NCI-H128 (cell line): ENCODE results near the gene ISY1.
"Not testable (repeated sequence)": the region's sequence is repeated elsewhere in the genome, so short reads cannot be mapped to it uniquely, and the experiment has no call there.

ENCODE experiments used
- DNase-seq: peaks from one replicate; lab custom pipeline; 2025; ENCODE audit not compliant: unreplicated experiment; lab: John Stamatoyannopoulos, UW

ISY1 gene

DNA sequence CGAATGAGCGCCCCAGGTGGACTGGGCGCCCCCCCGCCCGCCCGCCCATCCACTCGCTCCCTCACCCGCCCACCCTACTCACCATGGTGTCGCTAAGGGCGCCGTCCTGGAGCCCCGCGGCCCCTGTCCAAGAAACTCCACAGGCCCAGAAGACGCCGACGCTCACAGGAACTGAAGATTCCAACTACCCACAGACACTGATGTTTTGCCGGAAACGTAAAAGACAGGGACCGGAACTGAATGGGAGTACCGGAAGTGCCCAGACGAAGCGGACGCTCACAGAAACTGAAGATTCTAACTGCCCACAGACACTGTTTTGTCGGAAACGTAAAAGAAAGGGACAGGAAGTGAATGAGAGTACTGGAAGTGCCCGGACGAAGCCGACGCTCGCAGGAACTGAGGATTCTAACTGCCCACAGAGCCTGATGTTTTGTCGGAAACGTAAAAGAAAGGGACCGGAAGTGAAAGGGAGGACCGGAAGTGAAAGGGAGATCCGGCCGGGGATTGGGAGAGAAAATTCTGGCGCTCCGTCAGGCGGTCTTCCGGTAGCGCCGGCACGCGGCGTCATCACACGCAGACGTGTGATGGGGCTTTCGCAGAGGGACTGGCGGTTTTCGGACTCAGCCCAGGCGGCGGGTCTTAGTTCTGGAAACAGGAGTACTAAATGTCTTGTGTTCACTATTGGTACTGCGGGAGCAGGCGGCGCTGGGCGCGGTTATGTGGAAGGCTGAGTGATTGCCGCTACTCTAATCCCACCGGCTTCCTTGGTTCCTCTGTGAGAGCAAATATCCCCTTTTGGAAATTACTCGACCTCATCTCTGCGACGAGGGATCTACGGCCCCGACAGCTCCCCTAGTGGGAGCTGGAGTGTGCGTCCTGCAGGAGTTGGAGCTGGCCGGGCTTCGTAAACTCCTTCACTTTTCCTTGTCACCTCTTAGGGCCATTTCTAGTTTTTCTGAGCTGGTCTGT is at the start of gene ISY1:
Gene ISY1, minus strand, starts transcription at position 173 of the 969 bp plus-strand sequence. Its CDS starts 88 bp downstream, at position 85.
- DNase-seq = peak; percentile 94

DNA sequence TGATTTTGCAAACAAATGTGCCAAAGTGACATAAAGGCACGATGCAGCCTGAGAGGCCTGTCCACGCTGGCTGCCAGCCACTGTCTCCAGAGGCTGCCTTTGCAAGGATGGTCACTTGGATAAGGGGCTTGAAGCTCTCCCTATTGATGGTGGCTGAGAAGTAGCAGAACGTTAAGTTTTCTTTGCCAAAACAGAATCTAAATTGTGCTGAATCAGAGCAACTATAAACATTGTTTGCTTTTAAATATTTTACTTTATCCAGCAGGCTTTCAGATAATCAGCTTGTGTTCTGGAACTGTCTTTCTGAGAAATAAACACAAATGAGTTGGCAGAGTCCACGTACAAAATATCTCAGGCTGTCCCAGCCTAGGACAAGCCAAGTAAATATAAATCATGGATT is 46.6 kb upstream of the ISY1 start:
- DNase-seq = no peak

DNA sequence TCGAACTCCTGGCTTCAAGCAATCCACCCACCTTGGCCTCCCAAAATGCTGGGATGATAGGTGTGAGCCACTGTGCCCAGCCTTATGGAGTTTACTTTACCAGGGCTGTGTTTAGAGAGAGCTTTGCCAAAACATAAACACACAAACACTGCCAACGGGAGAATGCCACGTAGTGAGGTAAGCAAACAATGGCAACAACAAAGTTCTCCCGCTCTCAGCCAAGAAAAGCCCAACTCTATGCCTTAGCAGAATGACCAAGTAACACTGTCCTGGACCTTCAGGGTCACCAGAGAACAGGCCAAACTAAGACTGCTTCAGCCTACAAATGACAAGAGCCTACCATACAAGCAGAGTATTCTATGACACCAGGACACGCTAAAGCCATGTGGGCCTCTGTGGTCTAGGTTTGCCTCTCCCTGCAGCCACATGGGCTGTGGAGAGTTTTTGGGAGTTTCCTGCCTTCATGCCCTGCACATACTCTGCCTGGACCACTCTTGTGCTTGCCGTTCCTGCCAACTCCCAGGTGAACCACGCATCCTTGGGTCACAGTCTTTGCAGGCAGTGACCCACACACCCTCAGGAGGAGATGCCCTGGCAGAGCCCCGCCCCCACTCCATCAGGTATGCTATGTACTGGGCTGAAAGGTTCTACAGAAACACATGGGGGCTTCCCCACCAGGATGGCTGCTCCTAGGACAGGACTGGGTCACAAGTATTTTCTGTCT is 44.4 kb upstream of the ISY1 start:
- DNase-seq = no peak

DNA sequence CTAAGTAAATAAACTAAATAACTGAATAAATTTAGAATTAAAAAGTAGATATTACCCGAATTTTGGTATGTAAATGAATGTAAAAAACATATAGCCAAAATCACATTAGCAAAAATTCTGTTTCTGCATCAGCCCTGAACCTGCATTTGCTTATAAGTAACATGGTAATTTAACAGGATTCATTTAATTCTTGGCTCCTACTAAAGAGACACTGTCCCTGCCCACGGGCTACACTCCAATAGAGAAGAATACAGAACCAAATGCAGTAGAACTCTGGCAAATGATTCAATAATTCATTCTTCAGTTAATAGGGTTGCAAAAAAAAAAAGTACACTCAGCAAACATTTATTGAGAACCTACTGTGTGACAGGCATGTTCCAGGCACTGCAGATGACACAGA is 43.6 kb upstream of the ISY1 start:
- no peak for DNase-seq

- no peak for DNase-seq
Observed at GRCh38 chr3:129199366-129199765, 38.5 kb upstream of the ISY1 start.

DNA sequence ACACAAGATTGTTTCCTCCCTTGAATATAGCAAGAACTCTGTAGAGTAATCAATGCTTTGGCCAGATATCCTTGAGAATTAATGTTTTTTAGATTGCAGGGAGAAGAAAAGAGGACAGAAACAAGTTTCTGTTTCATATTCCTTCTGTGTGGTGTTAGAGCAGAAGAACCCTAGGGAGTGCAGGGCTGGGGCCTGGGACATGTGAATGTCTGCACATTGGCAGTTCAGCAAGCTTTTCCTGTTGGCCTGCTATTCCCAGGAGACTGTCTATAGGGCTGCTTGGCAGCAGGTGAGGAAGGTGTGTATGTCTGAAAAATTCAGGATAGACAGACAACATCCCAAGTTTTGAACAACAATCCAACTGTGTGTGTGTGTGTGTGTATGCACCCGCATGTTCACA is 36.5 kb upstream of the ISY1 start:
- DNase-seq = no peak

GRCh38 chr3:129196601-129197000 is 35.7 kb upstream of the ISY1 start:
- DNase-seq = no peak

DNA sequence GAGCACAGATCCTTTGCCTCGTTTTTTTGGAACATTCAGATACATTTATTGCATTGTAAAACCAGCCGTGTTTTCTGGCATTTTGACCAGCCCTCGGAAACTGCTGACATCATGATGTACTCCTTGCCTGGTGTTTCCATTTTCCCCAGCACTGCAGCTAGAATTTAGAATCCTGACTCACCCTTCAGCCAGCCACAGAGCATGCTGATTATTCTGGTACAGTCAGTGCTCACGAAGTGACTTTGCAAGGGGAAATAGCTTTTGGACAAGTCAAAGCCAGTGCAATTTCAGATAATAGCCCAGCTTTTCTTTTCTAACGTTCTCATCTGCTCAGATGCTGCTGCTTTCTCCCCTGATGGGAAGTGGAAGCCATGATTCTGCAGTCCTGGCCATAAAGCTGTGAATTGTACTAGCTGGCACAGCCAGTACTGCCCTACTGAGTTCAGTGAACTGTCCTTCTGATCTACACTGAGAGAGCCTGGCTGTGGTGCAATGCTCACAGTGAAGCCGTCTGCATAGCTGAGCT is 34.9 kb upstream of the ISY1 start:
- no peak for DNase-seq

GRCh38 chr3:129189793-129190192 is 28.9 kb upstream of the ISY1 start:
- DNase-seq = not testable (repeated sequence)

- no peak for DNase-seq
Observed at GRCh38 chr3:129187857-129188256, 27.0 kb upstream of the ISY1 start.

DNA sequence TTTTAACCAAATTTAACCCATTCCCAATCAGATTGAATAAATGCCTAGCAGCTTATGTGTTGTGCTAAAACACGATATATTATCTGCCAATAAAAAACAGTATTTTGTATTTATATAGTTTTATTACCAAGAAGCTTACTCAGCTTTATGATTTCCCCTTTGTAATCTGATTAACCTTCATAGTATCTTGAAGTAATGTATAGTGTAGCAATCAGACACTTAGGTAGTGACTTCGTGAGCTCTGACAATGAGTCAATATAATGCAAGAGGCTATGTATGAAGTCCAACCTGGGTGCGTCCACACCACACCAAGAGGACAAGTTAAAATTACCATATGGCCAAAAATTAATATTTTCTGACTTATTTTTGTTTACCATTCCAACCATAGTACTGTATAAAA is 24.9 kb upstream of the ISY1 start:
- DNase-seq = no peak

- not testable (repeated sequence) for DNase-seq
Observed at GRCh38 chr3:129184784-129185542, 24.1 kb upstream of the ISY1 start.

- no peak for DNase-seq
Observed at GRCh38 chr3:129184396-129184657, 23.5 kb upstream of the ISY1 start.

DNA sequence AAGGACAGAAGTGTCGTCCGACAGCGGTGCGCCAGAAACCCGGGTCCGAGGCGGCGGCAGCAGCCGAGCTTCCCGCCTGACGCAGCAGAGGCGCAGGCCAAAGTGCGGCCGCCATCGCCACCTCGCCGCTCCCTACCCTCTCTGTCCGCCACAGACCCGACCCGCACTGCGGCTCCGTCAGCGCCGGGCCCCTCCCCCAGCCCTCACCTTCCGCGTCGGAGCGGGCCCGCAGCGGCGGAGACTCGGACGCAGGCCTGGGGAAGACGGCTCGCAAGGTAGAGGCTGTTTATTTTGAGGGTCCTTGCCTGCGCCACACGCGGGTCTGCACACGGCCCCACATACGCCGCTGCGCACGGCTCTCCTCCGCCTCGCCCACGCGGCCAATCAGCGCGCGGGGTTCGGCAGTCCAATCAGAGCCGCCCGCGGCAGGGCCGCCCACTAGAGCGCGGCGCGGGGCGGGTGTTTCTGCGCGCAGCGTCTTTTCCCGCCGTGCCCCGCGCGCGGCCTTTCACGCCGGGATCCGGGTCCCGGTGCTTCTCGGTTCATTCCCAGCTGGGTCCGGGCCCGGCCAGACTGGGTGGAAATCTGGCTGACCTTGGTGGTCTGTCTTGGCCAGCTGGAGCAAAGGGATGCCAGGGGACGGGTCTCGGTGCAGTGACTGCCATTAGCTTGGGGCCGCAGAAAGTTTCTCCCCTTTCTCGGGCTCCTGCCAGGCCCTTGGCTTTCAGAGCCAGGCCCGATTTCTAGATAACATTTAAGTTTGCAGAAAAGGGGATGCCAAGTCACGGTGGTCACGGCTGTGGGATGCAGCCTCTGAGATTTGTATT is 22.9 kb upstream of the ISY1 start, which contains the start of gene CNBP:
Gene CNBP, minus strand, starts transcription at position 328 of the 827 bp plus-strand sequence. CDS start 12,139 bp downstream, outside the sequence.
- peak; percentile 94 for DNase-seq

GRCh38 chr3:129182390-129183185 is 21.7 kb upstream of the ISY1 start:
- DNase-seq = no peak

- DNase-seq = no peak
Observed at GRCh38 chr3:129181819-129182218, 21.0 kb upstream of the ISY1 start.

- DNase-seq = no peak
Observed at GRCh38 chr3:129180461-129180860, 19.6 kb upstream of the ISY1 start.

GRCh38 chr3:129176051-129176450 is 15.2 kb upstream of the ISY1 start:
- DNase-seq = no peak

DNA sequence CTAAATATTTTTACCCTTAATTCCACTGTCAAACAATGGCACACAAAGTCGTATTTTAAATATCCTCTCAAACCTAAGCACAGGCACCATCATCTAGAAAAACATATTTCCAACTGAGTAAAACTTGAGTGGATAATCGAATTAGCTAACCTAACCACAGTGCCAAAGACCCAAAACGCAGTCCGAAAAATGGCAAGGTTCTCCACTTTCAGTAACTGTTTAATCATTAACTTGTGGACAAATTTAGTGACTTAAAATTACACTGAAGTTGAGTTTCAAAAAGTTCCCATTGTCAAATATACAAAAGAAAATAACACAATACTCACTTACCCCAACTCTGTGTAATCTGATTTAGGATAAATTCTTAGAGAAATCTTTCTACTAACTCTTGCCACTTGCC is 12.9 kb upstream of the ISY1 start:
- no peak for DNase-seq

GRCh38 chr3:129173206-129173605 is 12.3 kb upstream of the ISY1 start:
- DNase-seq = no peak
